MCF 10A (cell line): ENCODE data around the gene LBP. TPM values are rescaled to one million over a fixed set of nuclear protein-coding genes. Genes with fewer than 3 reads are reported as not detected.

Source experiments
- BruUV-seq: library from RNA; stranded (reverse); fragments of 400-500 nt; replicated peaks from 2 replicates; lab custom pipeline; 2021; lab: Mats Ljungman, UMichigan
- CTCF ChIA-PET: fragments of 300-600 bp; sonication (Branson Sonifier 250); formaldehyde crosslinking; extraction: SDS; loops from one replicate; lab custom pipeline; 2021; ENCODE audit warnings: antibody characterized with exemption, inconsistent platforms; lab: Yijun Ruan, JAX
- POLR2A ChIA-PET: fragments of 300-600, 350-650 bp; sonication (Branson Sonifier 250); formaldehyde crosslinking; extraction: SDS; loops from one replicate; lab custom pipeline; 2020; ENCODE audit warnings: antibody characterized with exemption, inconsistent platforms; lab: Yijun Ruan, JAX
- DNase-seq: peaks from one replicate; pipeline ENCODE4 v3.0.0-alpha.2; 2018; ENCODE audit not compliant: unreplicated experiment
- H3K27ac Mint-ChIP-seq: one replicate; pipeline ENCODE4 v1.8.0; 2022; ENCODE audit warnings: mild to moderate bottlenecking, low read depth, mixed read lengths; ENCODE audit not compliant: unreplicated experiment
- H3K27me3 Mint-ChIP-seq: one replicate; pipeline ENCODE4 v1.8.0; 2022; ENCODE audit warnings: mixed read lengths; ENCODE audit not compliant: insufficient read depth, unreplicated experiment
- H3K36me3 Mint-ChIP-seq: one replicate; pipeline ENCODE4 v1.8.0; 2022; ENCODE audit warnings: mild to moderate bottlenecking, moderate library complexity, mixed read lengths; ENCODE audit not compliant: insufficient read depth, unreplicated experiment
- H3K4me1 Mint-ChIP-seq: one replicate; pipeline ENCODE4 v1.8.0; 2022; ENCODE audit warnings: mixed read lengths; ENCODE audit not compliant: insufficient read depth, unreplicated experiment
- H3K4me3 Mint-ChIP-seq: one replicate; pipeline ENCODE4 v1.8.0; 2022; ENCODE audit warnings: mild to moderate bottlenecking, moderate library complexity, mixed read lengths; ENCODE audit not compliant: unreplicated experiment
- H3K9me3 Mint-ChIP-seq: one replicate; pipeline ENCODE4 v1.8.0; 2022; ENCODE audit warnings: mixed read lengths; ENCODE audit not compliant: unreplicated experiment
- CTCF ChIP-seq: fragments of 200-600 bp; IDR thresholded peaks from one replicate; pipeline ENCODE4 v1.8.0; 2022; ENCODE audit warnings: antibody characterized with exemption, mild to moderate bottlenecking; ENCODE audit not compliant: unreplicated experiment
- intact Hi-C: fragments of 100-400 bp; cut with micrococcal nuclease; formaldehyde crosslinking; loops from 2 replicates; pipeline ENCODE4 v1.14.1; 2022
- total RNA-seq: library from RNA; stranded (reverse); gene quantifications from 2 replicates; pipeline ENCODE4 v1.2.3, GENCODE V29; 2022

The LBP gene
- total RNA-seq, 1 experiment from 2014 or later = not detected

GRCh38 chr20:38402816-38403215 lies 56.5 kb downstream of the LBP start:
- DNase-seq = no peak
- BruUV-seq = no TSS peak
- H3K27me3 Mint-ChIP-seq = no peaks in the 10 kb centered on the region
- ChIA-PET CTCF (no interaction called here), POLR2A (no interaction called here)
- H3K36me3 Mint-ChIP-seq = no peaks in the 10 kb centered on the region
- no peaks in the 10 kb centered on the region for H3K9me3 Mint-ChIP-seq
- H3K4me3 Mint-ChIP-seq = no peak overlapping the region
- H3K27ac Mint-ChIP-seq = no peak overlapping the region
- intact Hi-C loops = no loop called here
- no peak for TF ChIP-seq CTCF
- no peaks in the 10 kb centered on the region for H3K4me1 Mint-ChIP-seq

GRCh38 chr20:38404016-38404415 lies 57.7 kb downstream of the LBP start:
- ChIA-PET POLR2A (no interaction called here), CTCF (interaction anchor here (0.8 kb wide), 1 partner anchor 27 kb away, joined by 3 read pairs; no protein-coding TSS in a partner anchor)
- BruUV-seq = no TSS peak
- H3K27me3 Mint-ChIP-seq = no peaks in the 10 kb centered on the region
- DNase-seq = no peak
- no peak for TF ChIP-seq CTCF
- H3K36me3 Mint-ChIP-seq = no peaks in the 10 kb centered on the region
- no peaks in the 10 kb centered on the region for H3K4me1 Mint-ChIP-seq
- intact Hi-C loops = no loop called here
- H3K4me3 Mint-ChIP-seq = no peak overlapping the region
- H3K27ac Mint-ChIP-seq = no peak overlapping the region
- no peaks in the 10 kb centered on the region for H3K9me3 Mint-ChIP-seq

GRCh38 chr20:38405132-38405531 lies 58.9 kb downstream of the LBP start:
- no peak for TF ChIP-seq CTCF
- POLR2A ChIA-PET = interaction anchor here (0.8 kb wide), 1 partner anchor 33 kb away, joined by 3 read pairs; no protein-coding TSS in a partner anchor
- Mint-ChIP-seq H3K4me3 (no peak overlapping the region), H3K4me1 (no peaks in the 10 kb centered on the region), H3K27ac (no peak overlapping the region), H3K36me3 (no peaks in the 10 kb centered on the region), H3K9me3 (no peaks in the 10 kb centered on the region), H3K27me3 (no peaks in the 10 kb centered on the region)
- intact Hi-C loops = loop anchor here (5.0 kb wide), 1 partner anchor 843 kb away; no protein-coding TSS in a partner anchor
- no peak for DNase-seq
- no TSS peak for BruUV-seq
- CTCF ChIA-PET = interaction anchor here (0.7 to 2.7 kb wide), 5 partner anchors 66 to 351 kb away, joined by 3 to 10 read pairs (median 5); no protein-coding TSS in a partner anchor

DNA sequence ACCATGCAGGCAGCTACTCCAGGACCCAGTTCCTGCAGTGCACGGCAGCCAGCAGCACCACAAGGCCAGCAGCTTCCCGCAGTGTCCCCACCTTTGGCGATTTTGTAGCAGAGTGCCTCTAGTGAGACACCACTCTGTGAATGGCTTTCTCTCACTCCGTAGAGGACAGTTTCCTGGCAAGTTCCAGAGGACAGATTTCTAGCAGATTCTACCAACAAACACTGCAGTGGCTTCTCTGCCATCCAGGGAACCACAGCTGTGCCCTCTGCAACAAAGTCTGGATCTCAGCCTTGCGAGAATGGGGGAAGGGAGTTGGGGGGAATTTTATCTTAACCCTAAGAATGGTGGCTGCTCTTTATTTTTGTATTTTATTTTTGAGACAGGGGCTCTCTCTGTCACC lies 60.2 kb downstream of the LBP start:
- CTCF ChIA-PET = interaction anchor here (0.7 to 2.7 kb wide), 9 partner anchors 12 to 348 kb away, joined by 3 to 10 read pairs (median 5); no protein-coding TSS in a partner anchor
- Mint-ChIP-seq H3K36me3 (peaks cover 6% of the 10 kb centered on the region), H3K9me3 (no peaks in the 10 kb centered on the region), H3K27ac (no peak overlapping the region), H3K4me3 (no peak overlapping the region), H3K4me1 (no peaks in the 10 kb centered on the region), H3K27me3 (no peaks in the 10 kb centered on the region)
- intact Hi-C loops = loop anchor here (5.0 kb wide), 1 partner anchor 844 kb away; no protein-coding TSS in a partner anchor
- TF ChIP-seq CTCF = no peak
- DNase-seq = no peak
- no TSS peak for BruUV-seq
- POLR2A ChIA-PET = no interaction called here
